ENCODE measurements around the gene SUMO4. TPM values are rescaled to one million over a fixed set of nuclear protein-coding genes. Genes with fewer than 3 reads are reported as not detected.

Gene SUMO4
- total RNA-seq (2021; fragmentation: NEBNext Ultra II Directional; extraction: Animal tissue kit (Norgen Biotek cat#: 25700)), result under 1 TPM; 0.28 to 0.63 (median 0.32) TPM
- long read RNA-seq, result 0 reads

DNA sequence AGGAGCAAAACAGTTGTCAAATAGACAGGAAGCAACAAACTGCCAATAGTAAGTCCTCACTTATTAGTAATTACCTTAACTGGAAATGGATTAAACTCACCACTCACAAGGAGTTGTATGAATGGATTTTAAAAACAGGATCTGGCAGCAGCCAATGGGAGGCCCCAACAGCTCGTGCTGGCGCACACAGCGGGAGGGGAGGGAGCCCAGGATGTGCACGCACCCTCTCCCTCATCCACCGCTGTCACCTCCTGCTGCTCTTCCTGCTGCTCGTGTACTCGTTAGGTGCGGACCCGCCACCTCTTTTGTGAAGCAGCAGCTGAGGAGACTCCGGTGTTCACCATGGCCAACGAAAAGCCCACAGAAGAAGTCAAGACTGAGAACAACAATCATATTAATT lies at the start of gene SUMO4:
Gene SUMO4, plus strand, starts transcription at position 213 of the 400 bp plus-strand sequence. Its CDS starts 130 bp downstream, at position 343.
- Mint-ChIP-seq H3K27ac (no peak within 1 kb of the TSS), H3K4me1 (ENCODE audit: low read depth) (peaks cover 6% of the 10 kb centered on the region; the same call in 1 of the 2 replicates), H3K36me3 (ENCODE audit: low read depth) (peaks cover 64% of the 10 kb centered on the region), H3K4me3 (no peak within 1 kb of the TSS), H3K9me3 (no peaks in the 10 kb centered on the region), H3K27me3 (ENCODE audit: insufficient read depth) (peaks cover 1% of the 10 kb centered on the region)
- TF ChIP-seq CTCF (IDR thresholded peaks at IDR 0.05), result no peak
- no peak for DNase-seq

DNA sequence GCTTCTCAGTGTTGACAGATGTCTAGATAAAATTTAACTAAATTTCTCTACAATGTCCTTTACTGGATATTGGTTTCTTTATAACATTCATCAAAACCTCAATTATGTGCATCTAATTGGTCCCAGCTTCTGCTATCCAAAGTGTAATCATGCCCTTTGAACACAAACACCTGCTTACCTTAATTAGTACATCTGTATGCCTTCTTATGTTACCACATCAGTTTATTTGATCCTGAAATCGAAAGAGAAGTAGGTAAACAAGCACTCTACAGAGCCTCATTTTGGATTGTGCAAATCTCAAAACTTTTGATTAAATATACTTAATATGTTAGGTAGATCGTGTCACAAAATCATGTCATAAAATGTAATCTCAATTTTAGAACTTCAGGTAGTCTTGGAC lies 46.1 kb upstream of the SUMO4 start:
- no peak for TF ChIP-seq CTCF (IDR thresholded peaks at IDR 0.05)
- H3K4me3 Mint-ChIP-seq, result no peak overlapping the region
- no peak for DNase-seq
- peaks cover 18% of the 10 kb centered on the region for H3K4me1 Mint-ChIP-seq (ENCODE audit: low read depth)
- no peaks in the 10 kb centered on the region for H3K9me3 Mint-ChIP-seq
- no peaks in the 10 kb centered on the region; the same call in 1 of the 2 replicates for H3K27me3 Mint-ChIP-seq (ENCODE audit: insufficient read depth)
- H3K36me3 Mint-ChIP-seq (ENCODE audit: low read depth), result no peaks in the 10 kb centered on the region
- H3K27ac Mint-ChIP-seq, result no peak overlapping the region

GRCh38 chr6:149356081-149356750 lies 43.8 kb upstream of the SUMO4 start:
- Mint-ChIP-seq H3K4me3 (no peak overlapping the region), H3K36me3 (ENCODE audit: low read depth) (peaks cover 8% of the 10 kb centered on the region), H3K27me3 (ENCODE audit: insufficient read depth) (no peaks in the 10 kb centered on the region; the same call in 1 of the 2 replicates), H3K4me1 (ENCODE audit: low read depth) (peaks cover 26% of the 10 kb centered on the region), H3K27ac (no peak overlapping the region), H3K9me3 (no peaks in the 10 kb centered on the region)
- TF ChIP-seq CTCF (IDR thresholded peaks at IDR 0.05), result no peak
- DNase-seq, result no peak

GRCh38 chr6:149357726-149358538 lies 42.1 kb upstream of the SUMO4 start:
- no peak for DNase-seq

GRCh38 chr6:149359440-149359839 lies 40.6 kb upstream of the SUMO4 start:
- no peaks in the 10 kb centered on the region; the same call in 1 of the 2 replicates for H3K27me3 Mint-ChIP-seq (ENCODE audit: insufficient read depth)
- peaks cover 47% of the 10 kb centered on the region for H3K4me1 Mint-ChIP-seq (ENCODE audit: low read depth)
- H3K4me3 Mint-ChIP-seq, result no peak overlapping the region
- H3K36me3 Mint-ChIP-seq (ENCODE audit: low read depth), result peaks cover 18% of the 10 kb centered on the region
- no peak overlapping the region for H3K27ac Mint-ChIP-seq
- TF ChIP-seq CTCF (IDR thresholded peaks at IDR 0.05), result no peak
- no peaks in the 10 kb centered on the region for H3K9me3 Mint-ChIP-seq
- DNase-seq, result no peak

More at GRCh38 chr6:149357726-149358538, 42.1 kb upstream of the SUMO4 start:
- Mint-ChIP-seq H3K27ac (no peak overlapping the region; the same call in 1 of the 2 replicates), H3K4me3 (no peak overlapping the region), H3K4me1 (ENCODE audit: low read depth) (peaks cover 37% of the 10 kb centered on the region), H3K27me3 (ENCODE audit: insufficient read depth) (no peaks in the 10 kb centered on the region; the same call in 1 of the 2 replicates), H3K9me3 (no peaks in the 10 kb centered on the region), H3K36me3 (ENCODE audit: low read depth) (peaks cover 18% of the 10 kb centered on the region)
- no peak for TF ChIP-seq CTCF (IDR thresholded peaks at IDR 0.05)

All from HFFc6 (cell line).